ENCODE results near the gene CRYAA. TPM values are rescaled to one million over a fixed set of nuclear protein-coding genes. Genes with fewer than 3 reads are reported as not detected.

The CRYAA gene
- total and polyA plus RNA-seq, 7 donors = not detected

- no peak overlapping the region for H3K27ac ChIP-seq
- no peak for DNase-seq
- no peak overlapping the region for H3K4me3 ChIP-seq
- H3K36me3 ChIP-seq = no peaks in the 10 kb centered on the region
- peaks cover 0 to 3% (median 0%) of the 10 kb centered on the region in 4 donors for H3K4me1 ChIP-seq
- peaks cover 0 to 15% (median 8%) of the 10 kb centered on the region in 3 donors for H3K27me3 ChIP-seq
- TF ChIP-seq CTCF (IDR thresholded peaks at IDR 0.05) (no peak), POLR2AphosphoS5 (IDR thresholded peaks at IDR 0.05) (no peak), EP300 (IDR thresholded peaks at IDR 0.05) (no peak), POLR2A (IDR thresholded peaks at IDR 0.05) (no peak)
- intact Hi-C loops (cut with DNase I) = no loop called here
- WGBS, 2 donors = 88 to 91% methylated on average over 11 of the region's 11 CpGs
- no peaks in the 10 kb centered on the region for H3K9me3 ChIP-seq
Observed at GRCh38 chr21:43193088-43193650, 24.4 kb downstream of the CRYAA start.

- Histone ChIP-seq H3K4me1 (peaks cover 0 to 3% (median 0%) of the 10 kb centered on the region in 4 donors), H3K27ac (no peak overlapping the region), H3K9me3 (peaks cover 0 to 4% (median 0%) of the 10 kb centered on the region in 4 donors), H3K27me3 (peaks cover 0 to 15% (median 8%) of the 10 kb centered on the region in 3 donors), H3K4me3 (no peak overlapping the region), H3K36me3 (no peaks in the 10 kb centered on the region)
- TF ChIP-seq CTCF (IDR thresholded peaks at IDR 0.05) = no peak
- no peak for TF ChIP-seq POLR2A (IDR thresholded peaks at IDR 0.05)
- no peak for TF ChIP-seq EP300 (IDR thresholded peaks at IDR 0.05)
- TF ChIP-seq POLR2AphosphoS5 (IDR thresholded peaks at IDR 0.05) = no peak
- intact Hi-C loops (cut with DNase I) = no loop called here
- WGBS, 2 donors = 67 to 87% methylated on average over 19 of the region's 19 CpGs
- peak; percentile 63 for DNase-seq
Observed at GRCh38 chr21:43193651-43194302, 25.0 kb downstream of the CRYAA start.

- H3K36me3 ChIP-seq = no peaks in the 10 kb centered on the region
- H3K27ac ChIP-seq = peak overlapping the region in 1 of 4 donors; percentile 38
- H3K9me3 ChIP-seq = peaks cover 0 to 4% (median 0%) of the 10 kb centered on the region in 4 donors
- peak; percentile 50 for DNase-seq
- TF ChIP-seq POLR2AphosphoS5 (IDR thresholded peaks at IDR 0.05) = no peak
- no peak for TF ChIP-seq EP300 (IDR thresholded peaks at IDR 0.05)
- TF ChIP-seq CTCF (IDR thresholded peaks at IDR 0.05) = no peak
- TF ChIP-seq POLR2A (IDR thresholded peaks at IDR 0.05) = no peak
- 79 to 86% methylated on average over 23 of the region's 23 CpGs for WGBS, 2 donors
- intact Hi-C loops (cut with DNase I) = no loop called here
- peaks cover 0 to 15% (median 8%) of the 10 kb centered on the region in 3 donors for H3K27me3 ChIP-seq
- H3K4me3 ChIP-seq = no peak overlapping the region
- H3K4me1 ChIP-seq = peaks cover 0 to 3% (median 0%) of the 10 kb centered on the region in 4 donors
Observed at GRCh38 chr21:43194303-43195120, 25.7 kb downstream of the CRYAA start.

GRCh38 chr21:43195121-43196021 is 26.6 kb downstream of the CRYAA start:
- TF ChIP-seq CTCF (IDR thresholded peaks at IDR 0.05) (no peak), EP300 (IDR thresholded peaks at IDR 0.05) (no peak), POLR2A (IDR thresholded peaks at IDR 0.05) (no peak)
- peak; percentile 69 for DNase-seq
- H3K9me3 ChIP-seq = peaks cover 0 to 7% (median 0%) of the 10 kb centered on the region in 4 donors
- intact Hi-C loops (cut with DNase I) = no loop called here
- H3K36me3 ChIP-seq = no peaks in the 10 kb centered on the region
- peaks cover 0 to 3% (median 0%) of the 10 kb centered on the region in 4 donors for H3K4me1 ChIP-seq
- H3K27me3 ChIP-seq = peaks cover 0 to 15% (median 8%) of the 10 kb centered on the region in 3 donors
- no peak overlapping the region for H3K4me3 ChIP-seq
- H3K27ac ChIP-seq = peak overlapping the region in 1 of 4 donors; percentile 38
- WGBS, 2 donors = 83 to 91% methylated on average over 32 of the region's 32 CpGs

Data from sigmoid colon (tissue), 7 donors.